A204.1 (cell line): Measurements from ENCODE around the gene MAPK8IP2.
"Not testable (repeated sequence)": the region's sequence is repeated elsewhere in the genome, so short reads cannot be mapped to it uniquely, and the experiment has no call there.

Experiments used
- FAIRE-seq: peaks from 2 replicates; lab custom pipeline; 2012; peaks lifted over from hg19 to GRCh38; lab: Jason Lieb, UNC

The MAPK8IP2 gene

GRCh38 chr22:50613291-50613981 is 12.8 kb downstream of the MAPK8IP2 start:
- FAIRE-seq: no peak

GRCh38 chr22:50614296-50614695 is 13.7 kb downstream of the MAPK8IP2 start:
- FAIRE-seq: not testable (repeated sequence)

- no peak for FAIRE-seq
Measured at GRCh38 chr22:50620593-50621355, 20.2 kb downstream of the MAPK8IP2 start.

GRCh38 chr22:50621356-50621880 is 20.8 kb downstream of the MAPK8IP2 start:
- FAIRE-seq: no peak

GRCh38 chr22:50621948-50622722 is 21.5 kb downstream of the MAPK8IP2 start:
- FAIRE-seq: no peak

- FAIRE-seq: no peak
Measured at GRCh38 chr22:50622723-50623327, 22.2 kb downstream of the MAPK8IP2 start.

- FAIRE-seq: no peak
Measured at GRCh38 chr22:50624347-50625130, 23.9 kb downstream of the MAPK8IP2 start.

GRCh38 chr22:50625131-50625567 is 24.6 kb downstream of the MAPK8IP2 start:
- FAIRE-seq: no peak

GRCh38 chr22:50625568-50626313 is 25.1 kb downstream of the MAPK8IP2 start:
- FAIRE-seq: no peak

GRCh38 chr22:50626314-50626849 is 25.8 kb downstream of the MAPK8IP2 start:
- no peak for FAIRE-seq

GRCh38 chr22:50626850-50627641 is 26.5 kb downstream of the MAPK8IP2 start:
- FAIRE-seq: no peak

- no peak for FAIRE-seq
Measured at GRCh38 chr22:50627642-50628542, 27.3 kb downstream of the MAPK8IP2 start, which contains the start of gene ARSA. ARSA (minus strand) TSS chr22:50628152; CDS start chr22:50627779, 373 bp downstream.

GRCh38 chr22:50628543-50629134 is 28.0 kb downstream of the MAPK8IP2 start:
- no peak for FAIRE-seq

GRCh38 chr22:50630376-50630775 is 29.8 kb downstream of the MAPK8IP2 start:
- no peak for FAIRE-seq

GRCh38 chr22:50633086-50633485 is 32.5 kb downstream of the MAPK8IP2 start:
- FAIRE-seq: no peak

GRCh38 chr22:50633771-50634170 is 33.2 kb downstream of the MAPK8IP2 start:
- no peak for FAIRE-seq

GRCh38 chr22:50635591-50635990 is 35.0 kb downstream of the MAPK8IP2 start:
- no peak for FAIRE-seq

- not testable (repeated sequence) for FAIRE-seq
Measured at GRCh38 chr22:50640296-50640695, 39.7 kb downstream of the MAPK8IP2 start.
